Measurements from ENCODE around the gene HAUS8. TPM values are rescaled to one million over a fixed set of nuclear protein-coding genes. Genes with fewer than 3 reads are reported as not detected.

HAUS8 gene
- total and polyA plus RNA-seq, 2 donors (not counting 1 experiment from before 2014, with no cell fraction given), result 17.6 to 24.9 TPM

- Mint-ChIP-seq H3K4me3 (no peak overlapping the region), H3K27me3 (no peaks in the 10 kb centered on the region), H3K9me3 (ENCODE audit: insufficient read depth) (no peaks in the 10 kb centered on the region), H3K4me1 (no peaks in the 10 kb centered on the region), H3K27ac (no peak overlapping the region)
- no peak overlapping the region for H3K4me3 ChIP-seq (ENCODE audit: control extremely low read depth in 1 of 5, extremely low read depth in 1 of 5, insufficient read depth in 1 of 5, low read depth in 2 of 5, low read length in 4 of 5)
- no peak overlapping the region for H3K4me2 ChIP-seq (replicated peaks; ENCODE audit: low read depth, low read length, poor library complexity, severe bottlenecking)
- 97% methylated on average over 6 of the region's 8 CpGs for WGBS (ENCODE audit: insufficient coverage)
- no peak overlapping the region for H3K27ac ChIP-seq (ENCODE audit: low read length in 2 of 2)
- TF ChIP-seq CTCF (IDR thresholded peaks at IDR 0.05) (no peak), EZH2 (IDR thresholded peaks at IDR 0.05; ENCODE audit: borderline replicate concordance, insufficient read depth, low read depth, low read length, poor library complexity, severe bottlenecking) (no peak)
- ATAC-seq (ENCODE audit: low read depth) (no peak), DNase-seq (no peak)
- POLR2A ChIA-PET, result no interaction called here
- no peaks in the 10 kb centered on the region for H4K20me1 ChIP-seq (ENCODE audit: control insufficient read depth, insufficient read depth, low read length, poor library complexity, severe bottlenecking)
- peaks cover 4 to 18% (median 16%) of the 10 kb centered on the region in 3 donors for H3K9me3 ChIP-seq (ENCODE audit: control extremely low read depth in 1 of 3, control insufficient read depth in 2 of 3, insufficient read depth in 1 of 3, low read length in 2 of 3)
- intact Hi-C loops (cut with micrococcal nuclease), result no loop called here
- no peak overlapping the region for H3K9ac ChIP-seq (ENCODE audit: low read length)
- H2AFZ ChIP-seq (ENCODE audit: insufficient read depth, low read depth, low read length, poor library complexity, severe bottlenecking), result no peak overlapping the region
- H3K36me3 ChIP-seq (replicated peaks in 1 of 2; ENCODE audit: control extremely low read depth in 1 of 2, control insufficient read depth in 1 of 2, extremely low read depth in 1 of 2, insufficient read depth in 2 of 2, low read length in 1 of 2), result peaks cover 10 to 51% of the 10 kb centered on the region in 2 experiments
- H3K79me2 ChIP-seq (ENCODE audit: control insufficient read depth, insufficient read depth, low read length), result peaks cover 8% of the 10 kb centered on the region
- CTCF ChIA-PET, result no interaction called here
- no peaks in the 10 kb centered on the region for H3K4me1 ChIP-seq (ENCODE audit: control insufficient read depth in 2 of 2, insufficient read depth in 2 of 2, low read length in 2 of 2)
- H3K27me3 ChIP-seq (replicated peaks in 1 of 4; ENCODE audit: control extremely low read depth in 1 of 4, control insufficient read depth in 3 of 4, insufficient read depth in 4 of 4, low read length in 3 of 4), result no peaks in the 10 kb centered on the region
Observed at GRCh38 chr19:17058236-17058635, 17.0 kb downstream of the HAUS8 start.

GRCh38 chr19:17055636-17056035 is 19.6 kb downstream of the HAUS8 start:
- Mint-ChIP-seq H3K4me1 (no peaks in the 10 kb centered on the region), H3K27me3 (no peaks in the 10 kb centered on the region), H3K27ac (no peak overlapping the region), H3K9me3 (ENCODE audit: insufficient read depth) (no peaks in the 10 kb centered on the region), H3K4me3 (no peak overlapping the region)
- Histone ChIP-seq H3K36me3 (replicated peaks in 1 of 2; ENCODE audit: control extremely low read depth in 1 of 2, control insufficient read depth in 1 of 2, extremely low read depth in 1 of 2, insufficient read depth in 2 of 2, low read length in 1 of 2) (peaks cover 10 to 57% of the 10 kb centered on the region in 2 experiments), H3K9me3 (ENCODE audit: control extremely low read depth in 1 of 3, control insufficient read depth in 2 of 3, insufficient read depth in 1 of 3, low read length in 2 of 3) (peaks cover 4 to 18% (median 16%) of the 10 kb centered on the region in 3 donors), H3K79me2 (ENCODE audit: control insufficient read depth, insufficient read depth, low read length) (peaks cover 1% of the 10 kb centered on the region), H3K9ac (ENCODE audit: low read length) (no peak overlapping the region), H3K4me2 (replicated peaks; ENCODE audit: low read depth, low read length, poor library complexity, severe bottlenecking) (no peak overlapping the region), H3K27ac (ENCODE audit: low read length in 2 of 2) (no peak overlapping the region), H3K4me1 (ENCODE audit: control insufficient read depth in 2 of 2, insufficient read depth in 2 of 2, low read length in 2 of 2) (no peaks in the 10 kb centered on the region), H3K27me3 (replicated peaks in 1 of 4; ENCODE audit: control extremely low read depth in 1 of 4, control insufficient read depth in 3 of 4, insufficient read depth in 4 of 4, low read length in 3 of 4) (no peaks in the 10 kb centered on the region), H3K4me3 (ENCODE audit: control extremely low read depth in 1 of 5, extremely low read depth in 1 of 5, insufficient read depth in 1 of 5, low read depth in 2 of 5, low read length in 4 of 5) (no peak overlapping the region), H2AFZ (ENCODE audit: insufficient read depth, low read depth, low read length, poor library complexity, severe bottlenecking) (no peak overlapping the region), H4K20me1 (ENCODE audit: control insufficient read depth, insufficient read depth, low read length, poor library complexity, severe bottlenecking) (no peaks in the 10 kb centered on the region)
- ATAC-seq (ENCODE audit: low read depth), result no peak
- TF ChIP-seq EZH2 (IDR thresholded peaks at IDR 0.05; ENCODE audit: borderline replicate concordance, insufficient read depth, low read depth, low read length, poor library complexity, severe bottlenecking) (no peak), CTCF (IDR thresholded peaks at IDR 0.05) (no peak)
- intact Hi-C loops (cut with micrococcal nuclease), result no loop called here
- CTCF ChIA-PET, result no interaction called here
- DNase-seq, result no peak
- POLR2A ChIA-PET, result no interaction called here
- WGBS (ENCODE audit: insufficient coverage), result over 99% methylated on average over 15 of the region's 15 CpGs
